HG02970 (cell line): ENCODE measurements around the gene SLX9.

Experiments used
- ATAC-seq: cut with Tn5 transposase; IDR thresholded peaks from one replicate; pipeline ENCODE4 v1.9.1; 2021; ENCODE audit warnings: mild to moderate bottlenecking, moderate library complexity, moderate number of reproducible peaks; ENCODE audit not compliant: unreplicated experiment, low FRiP score

SLX9 gene

DNA sequence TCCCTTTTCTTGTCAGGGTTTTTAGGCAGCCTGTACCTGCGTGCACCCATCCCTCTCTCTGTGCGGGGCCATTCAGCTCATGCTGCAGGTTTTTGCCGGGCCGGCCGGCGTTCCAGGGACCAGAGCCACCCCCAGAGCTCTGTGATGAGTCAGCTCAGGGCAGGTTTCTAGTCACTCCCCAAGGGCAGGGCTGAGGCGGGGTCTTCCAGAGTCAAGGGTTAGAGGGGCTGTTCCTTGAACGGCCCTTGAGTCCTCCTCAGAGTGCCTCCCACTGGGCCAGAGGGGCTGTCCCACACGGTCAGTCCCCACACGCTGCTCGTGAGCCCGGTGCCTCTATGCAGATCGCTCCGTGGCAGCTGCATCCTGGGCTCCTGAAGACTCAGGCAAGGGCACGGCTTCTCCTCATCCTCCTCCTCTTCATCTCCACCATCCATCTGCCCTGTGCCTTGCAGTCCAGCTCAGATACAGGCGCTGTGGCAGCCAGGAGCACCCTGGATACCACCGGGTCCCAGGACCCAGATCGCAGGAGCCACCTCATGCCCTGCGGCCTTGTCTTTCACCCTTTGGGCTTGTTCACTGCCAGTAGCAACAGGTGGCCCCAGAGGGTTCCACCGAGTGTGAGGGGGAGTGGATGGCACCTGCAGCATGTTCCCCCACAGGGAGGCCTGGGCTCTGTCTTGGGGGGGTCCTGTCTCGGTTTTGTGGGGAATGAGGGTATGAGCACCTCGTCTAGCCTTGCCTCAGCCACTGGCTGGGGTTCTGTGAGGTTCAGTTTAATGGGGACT, 17.4 kb downstream of the SLX9 start:
- no peak for ATAC-seq

DNA sequence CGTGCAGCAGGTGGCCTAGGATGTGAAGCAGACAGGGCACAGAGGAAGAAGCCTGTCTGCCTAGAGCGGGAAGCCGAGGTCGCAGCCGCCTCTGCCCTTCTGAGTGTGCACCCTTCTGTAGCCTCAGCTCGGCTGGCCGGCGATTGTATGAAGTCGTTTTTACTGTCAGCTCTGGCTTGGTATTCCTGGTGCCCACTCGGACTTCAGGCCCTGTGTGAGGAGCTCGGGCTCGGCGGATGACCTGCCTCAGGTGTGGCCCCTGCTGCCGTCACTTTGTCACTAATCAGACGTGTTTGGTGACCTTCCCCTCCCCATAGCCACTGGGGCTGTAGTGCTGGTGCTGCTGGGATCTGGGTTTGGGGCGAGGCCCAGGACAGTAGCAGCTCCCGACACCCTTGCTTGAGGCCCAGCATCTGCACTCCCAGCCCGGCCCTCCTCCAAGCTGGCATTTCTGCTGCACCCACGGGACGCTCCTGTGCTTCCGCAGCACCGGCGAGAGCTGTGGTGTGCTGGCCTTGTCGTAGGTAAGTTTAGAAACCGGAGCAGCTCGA, 18.1 kb downstream of the SLX9 start:
- no peak for ATAC-seq

DNA sequence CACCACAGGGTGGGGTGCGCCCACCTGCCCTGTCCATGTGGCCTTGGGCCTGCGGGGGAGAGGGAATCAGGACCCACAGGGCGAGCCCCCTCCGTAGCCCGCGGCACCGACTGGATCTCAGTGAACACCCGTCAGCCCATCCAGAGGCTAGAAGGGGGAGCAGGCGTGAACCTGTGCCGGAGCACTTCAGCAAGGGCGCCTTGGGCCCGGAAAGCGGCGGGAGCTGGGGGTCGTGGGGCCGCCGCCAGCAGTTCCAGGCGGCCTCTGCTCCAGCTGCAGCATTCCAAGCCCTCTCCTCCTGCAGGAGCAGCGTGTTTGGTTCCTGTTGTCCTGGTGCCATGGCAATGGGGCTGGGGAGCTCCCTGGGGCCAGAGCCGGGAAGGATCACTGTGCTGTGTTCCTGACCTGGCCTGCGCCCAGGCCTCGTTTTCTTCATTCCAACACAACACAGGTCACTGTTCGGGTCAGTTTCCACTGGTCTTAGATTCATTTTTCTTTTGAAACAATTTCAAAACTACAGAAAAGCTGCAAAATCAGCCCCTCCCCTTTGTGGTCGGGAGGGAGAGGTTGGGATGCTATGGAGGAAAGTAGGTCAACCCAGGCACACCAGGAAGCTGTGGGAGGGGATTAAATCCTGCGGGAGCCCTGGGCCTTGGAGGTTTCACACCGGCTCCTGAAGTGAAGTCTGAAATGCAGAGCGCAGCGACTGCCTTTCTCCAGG, 18.8 kb downstream of the SLX9 start:
- no peak for ATAC-seq

DNA sequence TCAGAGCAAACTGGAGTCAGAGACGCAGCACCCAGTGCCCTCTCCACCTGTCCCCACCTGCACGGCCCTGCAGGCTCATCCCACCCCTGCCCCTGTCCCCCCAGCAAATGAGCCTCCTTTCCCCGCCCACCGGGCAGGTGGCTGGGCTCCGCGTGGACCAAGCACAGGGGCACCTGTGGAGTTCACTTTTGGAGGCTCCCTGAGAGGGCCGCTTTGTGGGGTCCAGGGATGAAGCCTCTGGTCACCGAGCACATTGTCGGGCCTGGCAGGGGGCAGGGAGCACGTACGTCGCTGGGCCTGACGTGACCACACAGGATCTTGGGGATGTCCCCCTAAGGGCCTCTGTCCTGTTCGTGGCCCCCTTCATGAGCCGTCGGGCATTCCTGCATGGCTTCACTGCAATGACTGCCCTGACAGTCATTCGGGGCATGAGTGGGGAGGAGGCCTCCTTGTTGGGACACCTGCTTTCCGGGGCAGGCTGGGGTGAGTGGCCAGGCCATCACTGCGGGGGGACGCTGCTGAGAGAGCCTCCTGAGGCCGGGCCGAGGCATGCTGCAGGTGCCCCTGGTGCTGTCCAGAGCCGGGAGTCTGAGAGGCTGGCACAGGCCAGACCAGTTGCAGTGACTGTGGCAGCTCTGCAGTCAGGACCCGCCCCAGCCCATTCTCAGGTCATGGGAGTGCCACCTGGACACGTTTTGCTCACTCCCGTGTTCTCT, 19.7 kb downstream of the SLX9 start:
- no peak for ATAC-seq

DNA sequence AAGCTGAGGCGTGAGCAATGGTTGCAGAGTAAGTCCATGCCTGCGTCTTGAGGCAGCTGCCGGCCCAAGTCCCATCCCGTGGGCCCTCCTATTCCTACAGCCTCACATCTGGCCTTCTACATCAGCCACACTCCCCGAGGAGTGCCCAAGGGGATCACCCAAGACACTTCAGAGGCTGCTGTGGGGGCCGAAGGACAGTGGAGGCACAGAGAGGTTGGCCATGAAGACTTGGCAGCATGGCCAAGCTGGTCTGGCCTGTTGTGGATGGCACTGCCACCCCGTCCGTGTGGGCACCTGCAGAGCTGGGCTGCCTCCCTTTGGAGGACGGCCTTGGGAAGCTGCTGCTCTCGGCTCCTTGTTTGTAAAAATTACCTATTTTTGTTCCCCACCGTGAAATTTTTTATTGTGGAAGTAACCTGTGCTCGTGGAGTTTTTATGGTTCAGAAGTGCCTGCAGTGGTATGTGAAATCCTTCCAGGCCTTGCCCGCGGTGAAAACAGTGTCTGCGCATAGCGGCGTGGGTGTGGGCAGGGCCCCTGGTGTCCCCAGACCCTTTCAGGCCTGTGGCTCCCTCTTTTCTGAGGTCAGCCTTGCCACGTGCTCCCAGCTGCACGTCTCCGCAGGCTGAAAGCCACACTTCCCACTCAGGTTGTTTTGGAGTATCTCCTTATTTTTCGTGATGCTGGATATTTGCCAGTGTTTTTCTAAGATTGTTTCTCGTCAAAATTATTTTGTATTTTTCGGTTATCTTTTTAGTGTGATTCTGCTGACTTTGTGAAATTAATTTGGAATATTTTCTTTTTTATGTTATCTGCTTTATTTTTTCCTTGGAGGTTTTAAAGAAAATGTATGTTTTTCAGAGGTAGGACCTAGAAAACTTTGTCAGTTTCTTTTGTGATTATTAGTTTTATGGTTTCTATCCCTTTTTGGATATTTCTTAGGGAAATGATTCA, 20.6 kb downstream of the SLX9 start:
- ATAC-seq, result no peak

DNA sequence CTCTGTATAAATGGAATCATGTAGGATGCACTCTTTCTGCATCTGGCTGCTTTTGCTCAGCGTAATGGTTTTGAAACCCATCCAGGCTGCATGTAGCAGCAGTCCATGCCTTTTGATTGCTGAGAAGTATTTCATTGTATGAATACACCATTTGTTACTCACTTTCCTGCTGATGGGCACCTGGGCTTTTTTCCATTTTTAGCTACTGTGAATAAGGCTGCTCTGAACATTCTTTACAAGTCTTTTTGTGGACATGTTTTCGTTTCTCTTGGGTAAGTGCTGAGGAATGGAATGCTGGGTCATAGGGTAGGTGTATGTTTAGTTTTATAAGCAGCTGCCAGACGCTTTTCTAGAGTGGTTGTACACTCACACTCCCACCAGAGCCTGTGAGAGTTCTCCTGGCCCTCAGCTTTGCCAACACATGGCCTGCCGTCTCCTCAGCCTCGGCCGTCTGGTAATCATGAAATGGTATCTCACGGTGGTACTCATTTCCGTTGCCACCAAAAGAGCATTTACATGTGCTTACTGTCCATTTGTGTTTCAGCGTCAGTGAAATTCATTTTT, 22.7 kb downstream of the SLX9 start:
- ATAC-seq, result no peak

DNA sequence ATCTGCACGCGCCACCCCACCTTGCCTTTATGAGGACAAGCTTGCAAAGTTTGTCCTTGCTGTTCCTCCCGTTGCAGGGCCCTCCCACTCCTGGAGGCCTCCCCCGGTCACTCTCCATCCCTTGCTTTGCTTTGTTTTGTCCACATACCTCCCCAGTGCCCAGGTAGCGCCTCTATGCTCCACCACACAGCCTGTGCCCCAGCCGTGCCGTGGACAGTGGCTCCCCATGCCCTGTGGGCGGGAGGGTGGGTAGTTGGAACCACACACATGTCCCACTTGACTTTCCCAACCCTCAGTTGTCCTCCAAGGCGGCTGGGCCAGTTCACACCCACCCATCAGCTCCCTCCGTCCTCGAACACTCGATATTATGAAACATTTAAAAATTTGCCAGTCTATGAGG, 24.6 kb downstream of the SLX9 start:
- ATAC-seq, result no peak

DNA sequence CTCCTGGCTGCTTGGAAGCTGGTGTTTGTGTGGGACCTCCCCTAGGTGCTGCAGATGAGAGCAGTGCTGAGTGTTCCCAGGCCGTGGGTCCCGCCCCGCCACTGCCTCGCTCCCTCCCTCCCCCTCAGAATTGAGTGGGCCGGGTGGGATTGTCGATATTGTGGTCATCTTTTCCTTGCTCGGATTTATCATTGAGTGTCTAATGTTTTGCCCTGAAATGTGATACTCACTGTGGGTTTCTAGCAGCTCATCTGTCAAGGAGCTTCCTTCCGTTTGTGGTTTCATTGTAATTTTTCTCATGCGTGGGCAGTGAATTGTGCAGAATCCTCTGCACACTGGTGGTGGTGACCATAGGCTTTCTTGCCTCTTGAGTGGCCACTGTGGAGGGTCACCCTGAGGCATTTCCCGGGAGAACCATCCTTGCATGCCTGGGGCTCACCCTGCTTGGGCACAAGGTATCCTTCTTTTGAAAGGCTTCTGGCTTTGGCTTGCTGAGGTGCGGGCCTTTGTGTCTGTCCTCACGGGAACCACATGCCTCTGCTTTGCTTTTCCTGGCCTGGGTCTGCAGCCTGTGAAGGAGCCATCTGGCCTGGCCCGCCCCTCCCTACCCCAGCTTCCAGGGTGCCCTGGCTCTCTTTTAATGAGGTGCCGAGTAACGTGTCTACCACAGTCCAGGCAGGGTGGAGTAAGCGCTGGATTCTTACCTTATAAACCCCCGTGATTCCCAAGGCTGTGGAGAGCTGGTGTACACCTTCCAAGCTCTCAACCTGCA, 25.6 kb downstream of the SLX9 start:
- ATAC-seq, result no peak

DNA sequence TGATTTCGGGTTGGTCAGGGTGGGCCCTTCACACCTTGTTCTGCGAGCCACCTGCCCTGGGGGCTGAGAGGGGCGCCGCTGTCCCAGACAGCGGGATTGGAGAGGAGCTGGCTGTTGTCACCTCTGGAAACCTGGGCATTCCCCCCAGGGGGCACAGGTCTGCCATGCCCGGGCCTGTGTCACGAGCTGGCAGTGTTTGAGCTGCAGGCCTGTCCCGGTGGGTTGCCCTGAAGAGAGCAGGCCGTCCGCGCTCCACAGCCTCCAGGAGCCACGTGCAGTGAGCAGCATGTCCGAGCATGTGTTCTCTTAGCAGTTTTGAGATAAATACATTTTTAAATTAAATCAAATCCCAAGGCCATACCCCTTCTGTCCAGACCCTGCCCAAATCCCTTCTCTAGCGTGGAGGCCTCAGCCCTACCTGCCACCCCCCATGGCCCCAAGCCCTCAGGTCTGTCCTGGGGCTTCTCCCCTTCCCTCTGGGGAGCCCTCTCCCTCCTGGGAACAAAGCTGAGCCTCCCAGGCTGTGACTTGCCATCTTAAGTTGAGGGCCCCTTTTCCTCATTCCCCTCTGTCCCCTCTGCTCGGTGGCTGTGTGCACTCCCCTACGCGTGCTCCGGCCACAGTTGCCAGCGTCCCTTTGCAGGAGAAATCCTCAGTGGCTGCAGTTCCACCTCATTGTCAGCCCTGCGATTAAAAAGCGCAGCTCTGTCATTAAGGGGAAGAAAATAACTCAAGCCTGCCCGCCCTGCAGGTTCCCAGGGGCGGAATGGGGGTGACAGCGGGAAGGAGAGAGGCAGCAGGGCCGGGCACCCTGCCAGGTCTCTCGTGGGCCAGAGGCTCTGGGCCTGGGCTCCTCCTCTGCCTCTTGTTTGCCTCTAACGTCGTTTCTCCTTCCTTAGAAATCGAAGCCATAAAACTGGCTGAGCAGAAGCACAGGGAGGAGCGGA, 26.6 kb downstream of the SLX9 start:
- no peak for ATAC-seq

DNA sequence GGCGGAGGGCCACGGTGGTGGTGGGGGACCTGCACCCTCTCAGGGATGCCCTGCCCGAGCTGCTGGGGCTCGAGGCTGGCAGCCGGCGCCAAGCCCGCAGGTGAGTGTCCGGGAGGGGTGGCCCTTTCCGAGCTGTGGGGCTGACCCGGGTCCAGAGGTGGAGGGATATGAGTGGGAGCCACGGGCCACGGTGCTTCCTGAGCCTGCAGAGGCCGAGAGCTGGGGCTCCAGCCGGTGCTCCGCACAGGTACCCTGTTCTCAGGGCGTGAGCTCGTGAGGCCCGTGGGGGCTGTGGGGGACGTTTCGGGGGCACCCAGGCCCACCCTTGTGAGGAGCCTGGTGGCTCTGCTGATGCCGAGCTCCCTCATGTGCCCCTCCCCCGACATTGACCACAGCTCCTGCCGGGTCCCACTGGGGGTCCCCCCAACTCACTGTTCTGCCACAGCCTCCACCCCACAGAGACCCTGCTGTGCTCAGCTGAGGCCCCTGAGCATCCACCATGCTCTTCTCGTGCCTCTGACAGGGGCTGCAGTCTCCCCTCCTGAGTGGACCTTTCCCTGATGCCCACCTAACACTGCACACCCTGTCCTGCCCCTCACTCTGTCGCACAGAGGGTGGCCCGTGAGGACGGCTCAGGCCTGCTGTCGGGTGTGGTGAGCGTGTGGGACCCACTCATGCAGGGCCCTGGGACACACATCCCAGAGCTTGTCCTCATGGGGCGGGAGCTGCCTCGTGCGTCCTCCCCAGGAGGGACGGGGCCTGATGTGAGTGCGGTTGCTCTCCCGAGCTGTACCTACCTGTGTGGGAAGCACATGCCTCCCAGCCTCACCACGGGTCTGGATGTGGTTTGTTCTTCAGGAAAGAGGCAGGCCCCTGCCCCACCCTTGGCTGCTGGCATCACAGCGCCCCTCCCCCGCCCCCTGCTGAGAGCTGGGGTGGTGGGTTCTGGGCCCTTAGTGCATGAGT, 27.5 kb downstream of the SLX9 start:
- no peak for ATAC-seq

DNA sequence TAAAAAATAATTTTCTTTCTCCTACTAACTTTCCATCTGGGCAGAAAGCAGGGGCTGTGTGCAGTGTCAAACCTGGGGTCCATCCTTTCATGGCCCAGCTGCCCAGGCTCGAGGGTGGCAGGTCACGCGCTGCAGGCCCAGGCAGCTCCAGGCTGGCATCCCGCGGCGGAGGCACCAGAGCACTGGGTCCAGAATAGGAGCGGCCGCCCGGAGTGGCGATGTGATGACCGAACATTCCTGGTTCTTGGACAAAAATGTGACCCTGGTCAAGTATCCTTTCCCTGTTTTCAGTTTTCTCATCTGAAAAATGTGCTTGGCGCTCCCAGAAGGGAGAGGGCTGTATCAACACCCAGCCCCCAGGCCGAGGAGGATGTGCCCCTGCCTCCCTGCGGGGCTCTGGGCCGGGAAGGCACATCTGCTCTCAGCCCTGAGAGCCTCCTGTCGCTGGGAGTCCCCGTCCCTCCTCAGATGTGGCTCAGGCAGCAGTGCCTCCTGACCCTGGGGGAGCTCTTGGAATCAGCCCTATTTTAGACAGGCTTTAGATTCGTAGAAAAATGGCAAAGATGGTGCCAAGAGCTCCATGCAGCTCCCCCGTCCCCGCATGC, 29.3 kb downstream of the SLX9 start:
- ATAC-seq, result no peak

DNA sequence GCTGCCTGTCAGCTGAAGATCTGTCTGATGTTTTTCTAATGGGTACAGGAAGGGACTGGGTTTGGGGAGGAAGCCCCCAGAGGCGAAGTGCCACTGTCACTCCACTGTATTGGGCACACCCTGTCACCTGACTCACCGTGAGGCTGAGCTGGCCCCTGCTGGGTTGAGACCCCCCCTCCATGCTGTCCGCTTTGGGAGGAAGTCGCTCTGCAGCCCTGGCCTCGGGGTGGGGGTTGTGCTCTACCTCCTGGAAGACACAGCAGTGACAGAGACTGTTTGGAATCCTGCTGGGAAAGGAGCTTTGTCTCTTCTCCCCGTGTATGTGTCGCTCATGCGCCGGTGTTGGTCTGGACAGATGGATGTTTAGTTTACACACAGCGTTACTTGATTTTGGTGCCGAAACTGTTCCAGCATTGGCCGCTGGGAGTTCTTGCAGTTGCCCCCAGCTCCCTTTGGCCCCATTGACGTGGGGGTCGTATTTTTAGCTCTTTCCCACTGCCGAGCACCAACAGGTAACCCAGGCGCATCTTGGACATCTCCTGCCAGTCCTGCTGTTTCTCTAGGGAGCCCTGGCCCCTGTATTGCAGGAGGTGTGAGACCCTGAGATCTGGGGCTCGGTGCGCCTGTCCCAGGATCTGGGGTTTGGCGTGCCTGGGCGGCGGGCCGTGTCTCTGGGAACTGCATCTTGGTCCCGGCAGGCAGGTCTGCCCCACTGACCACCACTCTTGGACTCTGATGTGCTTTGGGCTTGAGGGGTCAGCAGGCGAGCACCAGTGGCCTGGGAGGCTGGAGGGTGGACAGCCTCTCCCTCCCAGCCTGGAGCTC, 30.3 kb downstream of the SLX9 start:
- ATAC-seq, result no peak

DNA sequence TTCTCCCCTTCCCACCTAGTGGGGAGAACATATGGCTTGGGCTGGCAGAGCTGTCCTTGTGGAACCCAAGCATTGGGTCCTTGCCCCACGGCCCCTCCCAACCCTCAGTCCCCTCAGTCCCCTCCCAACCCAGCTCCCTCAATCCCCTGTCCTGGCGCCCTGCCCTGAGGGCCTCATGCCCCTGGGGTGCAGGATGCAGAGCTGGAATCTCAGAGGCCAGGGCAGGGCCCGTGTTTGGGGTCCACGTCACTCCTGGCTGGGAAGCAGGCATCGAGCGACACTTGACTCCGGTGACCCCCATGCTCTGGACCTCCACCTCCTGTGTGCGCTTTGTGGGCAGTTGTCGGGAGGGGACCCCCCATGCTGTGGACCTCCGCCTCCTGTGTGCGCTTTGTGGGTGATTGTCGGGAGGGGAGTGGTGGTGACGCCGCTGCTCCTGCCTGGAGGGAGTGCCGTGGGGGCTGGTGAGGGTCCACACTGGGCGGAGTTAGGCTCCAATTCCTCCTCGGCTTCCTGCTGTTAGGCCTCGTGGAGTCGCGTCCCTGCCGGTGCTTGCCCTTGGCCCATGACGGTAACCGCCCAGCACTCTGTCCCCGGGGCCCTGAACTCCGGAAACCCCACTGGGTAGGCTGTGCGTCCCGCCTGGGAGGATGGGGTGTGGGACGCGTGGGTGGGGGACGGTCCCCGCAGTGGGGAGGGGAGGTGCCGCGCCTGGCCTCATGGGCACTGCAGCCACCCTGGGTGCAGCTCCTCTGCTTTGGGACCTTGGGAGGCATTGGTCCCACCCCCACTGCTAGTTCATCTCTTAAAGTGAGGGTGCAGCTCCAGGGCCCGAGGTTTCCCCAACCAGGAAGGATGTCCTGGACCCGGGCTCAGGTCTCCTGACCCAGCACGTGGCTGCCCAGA, 31.2 kb downstream of the SLX9 start:
- ATAC-seq, result no peak

DNA sequence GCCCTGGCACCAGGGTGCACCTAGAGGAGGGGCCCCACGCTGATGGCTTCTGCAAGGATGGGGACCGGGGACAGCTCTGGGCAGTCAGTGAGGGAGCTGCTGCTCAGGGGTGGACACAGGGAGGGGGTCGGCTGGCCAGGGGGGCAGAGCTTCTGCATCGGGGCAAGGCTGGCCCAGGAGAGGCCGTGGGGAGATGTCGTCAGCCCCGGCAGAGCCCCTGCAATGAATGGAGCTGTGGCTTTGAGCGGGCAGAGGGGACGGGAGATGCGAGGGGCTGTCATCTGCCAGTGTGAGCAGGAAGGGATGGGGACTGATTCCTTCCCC, 31.8 kb downstream of the SLX9 start:
- no peak for ATAC-seq
